Retinal pigment epithelial cell (primary cell): ENCODE data around the gene VRK1.

Experiments used
- DNase-seq: peaks from one replicate; pipeline ENCODE4 v3.0.0-alpha.2; 2010; ENCODE audit warnings: low read depth
- H3K4me3 ChIP-seq: 2 replicates; pipeline ENCODE4 v1.5.1; 2011; ENCODE audit warnings: mild to moderate bottlenecking, low read length, control low read depth, moderate library complexity
- CTCF ChIP-seq: conservative IDR thresholded peaks from 2 replicates; pipeline ENCODE4 v1.5.1; 2011; ENCODE audit warnings: low read depth, low read length, control low read depth, inconsistent platforms

The VRK1 gene

GRCh38 chr14:96776791-96777190, 20.4 kb upstream of the VRK1 start:
- DNase-seq = no peak
- no peak overlapping the region for H3K4me3 ChIP-seq
- TF ChIP-seq CTCF = no peak

DNA sequence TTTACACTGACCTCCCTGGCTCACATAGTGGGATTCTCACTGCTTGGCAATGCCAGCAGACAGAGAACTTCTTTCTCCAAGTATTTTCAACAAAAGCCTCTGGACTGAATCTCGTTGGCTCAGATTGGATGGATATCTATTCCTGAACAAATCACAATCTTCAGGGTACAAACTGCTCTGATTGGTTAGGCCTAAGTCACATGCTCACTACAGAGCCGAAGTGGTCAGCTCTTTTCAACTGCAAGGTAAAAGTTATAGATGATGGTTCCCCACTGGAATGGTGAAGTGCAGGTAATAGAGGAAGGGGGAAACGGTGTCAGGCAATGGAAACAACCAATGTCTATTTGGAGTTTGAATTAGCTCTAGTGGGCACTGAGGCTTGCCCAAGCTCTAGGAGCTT, 16.7 kb upstream of the VRK1 start:
- no peak for DNase-seq
- no peak overlapping the region for H3K4me3 ChIP-seq
- TF ChIP-seq CTCF = no peak

GRCh38 chr14:96781371-96781770, 15.8 kb upstream of the VRK1 start:
- no peak for DNase-seq
- TF ChIP-seq CTCF = no peak
- H3K4me3 ChIP-seq = no peak overlapping the region

DNA sequence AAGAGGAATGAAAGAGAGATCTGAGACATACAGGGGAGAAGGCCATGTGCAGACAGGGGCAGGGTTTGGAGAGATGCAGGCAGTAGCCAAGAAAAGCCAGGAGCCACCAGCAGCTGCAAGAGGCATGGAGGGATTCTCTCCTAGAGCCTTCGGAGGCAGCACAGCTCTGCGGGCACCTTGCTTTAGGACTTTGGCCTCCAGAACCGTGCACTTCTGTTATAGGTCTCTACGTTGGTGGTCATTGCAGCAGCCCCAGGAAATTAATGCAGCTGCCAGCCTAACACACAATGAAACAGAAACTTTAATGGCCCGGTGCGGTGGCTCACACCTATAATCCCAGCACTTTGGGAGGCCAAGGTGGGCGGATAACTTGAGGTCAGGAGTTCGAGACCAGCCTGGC, 14.7 kb upstream of the VRK1 start:
- DNase-seq = no peak
- no peak for TF ChIP-seq CTCF
- no peak overlapping the region for H3K4me3 ChIP-seq

DNA sequence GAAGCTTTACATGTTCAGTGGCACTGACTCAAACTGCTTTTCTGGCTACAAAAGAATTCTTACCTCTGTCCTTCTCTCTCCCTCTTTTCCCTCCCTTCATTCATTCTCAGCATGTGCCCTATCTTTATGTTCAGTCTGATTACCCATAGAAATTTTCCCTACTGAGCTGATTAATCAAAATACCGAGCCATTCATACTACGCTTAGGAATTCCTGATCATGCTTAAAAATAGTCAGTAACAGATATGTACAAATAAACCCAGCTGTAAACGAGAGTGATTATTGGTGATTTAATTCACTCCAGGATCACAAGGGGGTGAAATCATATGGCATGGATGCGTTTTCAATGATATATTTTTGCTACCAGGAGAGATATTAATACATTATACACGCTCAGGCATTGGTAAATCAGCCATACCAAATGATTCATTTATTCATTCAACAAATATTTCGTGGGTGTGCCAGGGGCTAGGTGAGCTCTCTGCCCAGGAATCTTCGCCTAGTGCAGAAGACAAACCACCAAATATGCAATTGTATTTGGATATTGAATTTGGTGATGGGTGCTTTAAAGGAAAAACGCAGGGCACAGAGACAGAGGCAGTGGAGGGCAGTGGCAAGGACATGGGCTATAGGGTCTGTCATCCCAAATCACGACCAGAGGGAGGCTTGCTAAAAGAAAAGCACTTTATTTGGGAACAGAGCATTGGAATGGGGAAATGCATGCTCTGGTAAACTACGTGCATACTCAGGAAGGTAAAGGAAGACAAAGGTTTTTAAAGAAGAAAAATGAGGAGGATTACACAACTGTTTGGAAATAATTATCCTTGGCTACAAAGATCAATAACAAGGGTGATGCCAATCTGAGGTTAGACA, 13.9 kb upstream of the VRK1 start:
- TF ChIP-seq CTCF = no peak
- no peak for DNase-seq
- no peak overlapping the region for H3K4me3 ChIP-seq

DNA sequence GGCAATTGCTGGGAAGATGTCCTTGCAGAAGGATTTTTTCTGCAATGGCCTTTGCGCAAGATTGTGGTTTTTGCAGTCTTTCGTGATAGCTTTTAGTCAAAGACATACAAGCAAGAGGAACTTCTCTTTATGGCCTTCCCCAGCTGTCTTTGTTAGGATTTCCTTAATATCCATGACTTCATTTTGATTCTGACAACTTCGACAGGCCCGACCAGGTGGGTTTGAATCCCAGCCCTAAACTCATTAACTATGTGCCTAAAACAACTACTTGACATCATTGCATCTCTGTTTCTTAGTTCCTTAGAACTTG, 13.3 kb upstream of the VRK1 start:
- no peak overlapping the region for H3K4me3 ChIP-seq
- no peak for TF ChIP-seq CTCF
- DNase-seq = no peak

- H3K4me3 ChIP-seq = no peak overlapping the region
- TF ChIP-seq CTCF = no peak
- no peak for DNase-seq
Measured at GRCh38 chr14:96790186-96790585, 7.0 kb upstream of the VRK1 start.
